ENCODE measurements around the gene RIMBP2.

Gene RIMBP2

GRCh38 chr12:130347588-130347987 is 368.5 kb downstream of the RIMBP2 start:
- no peak for DNase-seq
